GM12875 (cell line): Measurements from ENCODE around the gene AP3D1.

Experiments used
- H3K4me3 ChIP-seq: one replicate; pipeline ENCODE4 v1.5.1; 2011; ENCODE audit warnings: low read depth, low read length, control low read depth
- TF ChIP-seq, protein P1 (sequence below): IDR thresholded peaks from 2 replicates; pipeline ENCODE4 v1.5.1; 2011; ENCODE audit warnings: low read depth, mild to moderate bottlenecking, control low read depth, inconsistent platforms, low read length, moderate library complexity, borderline replicate concordance; ENCODE audit not compliant: insufficient read depth

The AP3D1 gene

DNA sequence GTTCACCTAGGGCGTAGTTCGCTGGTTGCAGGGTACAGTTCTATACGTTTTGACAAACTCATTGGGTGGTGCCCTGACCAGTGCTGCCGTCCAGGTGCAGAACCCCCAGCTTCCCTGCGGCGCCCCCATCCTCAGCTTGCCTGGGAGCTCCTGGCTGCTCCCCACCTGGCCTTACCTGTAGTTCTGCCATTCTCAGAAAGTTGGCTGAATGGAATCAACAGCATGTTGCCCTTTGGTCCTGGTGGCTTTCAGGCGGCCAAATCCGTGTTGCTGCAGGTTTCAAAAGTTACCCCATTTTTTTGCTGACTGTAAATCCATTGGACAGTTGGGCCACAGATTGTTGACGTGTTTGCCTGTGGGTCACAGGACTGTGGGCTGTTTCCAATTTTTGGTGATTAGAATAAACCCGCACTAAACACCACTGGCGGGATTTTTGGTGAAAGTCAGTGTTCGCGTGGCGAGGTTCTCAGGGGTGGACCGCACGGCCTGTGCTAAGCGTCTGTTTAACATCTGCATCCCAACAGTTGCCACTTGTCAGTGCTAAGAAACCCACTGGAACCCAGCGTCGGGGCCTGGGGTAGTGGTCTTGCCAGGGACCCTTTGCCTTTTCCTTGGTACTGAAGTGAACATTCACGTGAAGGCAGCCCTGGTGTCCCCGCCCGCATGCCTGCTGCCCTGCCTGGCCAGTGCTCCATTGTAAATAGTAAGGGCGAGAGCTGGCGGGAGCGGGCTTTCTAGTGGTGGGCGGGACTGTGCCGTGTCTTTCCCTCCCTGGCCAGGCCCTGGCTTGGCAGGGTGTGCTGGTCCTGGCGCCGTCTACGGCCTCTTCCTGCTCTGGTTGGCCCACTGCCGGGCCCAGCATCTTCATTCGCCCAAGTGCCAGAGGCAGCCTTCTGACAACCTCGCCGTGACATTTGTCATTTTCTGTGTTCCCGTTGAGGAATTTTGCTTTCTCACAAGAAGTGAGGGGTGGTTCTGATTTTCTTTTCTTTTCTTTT, 15.7 kb upstream of the AP3D1 start:
- peak overlapping the region; percentile 89 for H3K4me3 ChIP-seq
- TF ChIP-seq, protein P1, sequence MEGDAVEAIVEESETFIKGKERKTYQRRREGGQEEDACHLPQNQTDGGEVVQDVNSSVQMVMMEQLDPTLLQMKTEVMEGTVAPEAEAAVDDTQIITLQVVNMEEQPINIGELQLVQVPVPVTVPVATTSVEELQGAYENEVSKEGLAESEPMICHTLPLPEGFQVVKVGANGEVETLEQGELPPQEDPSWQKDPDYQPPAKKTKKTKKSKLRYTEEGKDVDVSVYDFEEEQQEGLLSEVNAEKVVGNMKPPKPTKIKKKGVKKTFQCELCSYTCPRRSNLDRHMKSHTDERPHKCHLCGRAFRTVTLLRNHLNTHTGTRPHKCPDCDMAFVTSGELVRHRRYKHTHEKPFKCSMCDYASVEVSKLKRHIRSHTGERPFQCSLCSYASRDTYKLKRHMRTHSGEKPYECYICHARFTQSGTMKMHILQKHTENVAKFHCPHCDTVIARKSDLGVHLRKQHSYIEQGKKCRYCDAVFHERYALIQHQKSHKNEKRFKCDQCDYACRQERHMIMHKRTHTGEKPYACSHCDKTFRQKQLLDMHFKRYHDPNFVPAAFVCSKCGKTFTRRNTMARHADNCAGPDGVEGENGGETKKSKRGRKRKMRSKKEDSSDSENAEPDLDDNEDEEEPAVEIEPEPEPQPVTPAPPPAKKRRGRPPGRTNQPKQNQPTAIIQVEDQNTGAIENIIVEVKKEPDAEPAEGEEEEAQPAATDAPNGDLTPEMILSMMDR, result no peak

DNA sequence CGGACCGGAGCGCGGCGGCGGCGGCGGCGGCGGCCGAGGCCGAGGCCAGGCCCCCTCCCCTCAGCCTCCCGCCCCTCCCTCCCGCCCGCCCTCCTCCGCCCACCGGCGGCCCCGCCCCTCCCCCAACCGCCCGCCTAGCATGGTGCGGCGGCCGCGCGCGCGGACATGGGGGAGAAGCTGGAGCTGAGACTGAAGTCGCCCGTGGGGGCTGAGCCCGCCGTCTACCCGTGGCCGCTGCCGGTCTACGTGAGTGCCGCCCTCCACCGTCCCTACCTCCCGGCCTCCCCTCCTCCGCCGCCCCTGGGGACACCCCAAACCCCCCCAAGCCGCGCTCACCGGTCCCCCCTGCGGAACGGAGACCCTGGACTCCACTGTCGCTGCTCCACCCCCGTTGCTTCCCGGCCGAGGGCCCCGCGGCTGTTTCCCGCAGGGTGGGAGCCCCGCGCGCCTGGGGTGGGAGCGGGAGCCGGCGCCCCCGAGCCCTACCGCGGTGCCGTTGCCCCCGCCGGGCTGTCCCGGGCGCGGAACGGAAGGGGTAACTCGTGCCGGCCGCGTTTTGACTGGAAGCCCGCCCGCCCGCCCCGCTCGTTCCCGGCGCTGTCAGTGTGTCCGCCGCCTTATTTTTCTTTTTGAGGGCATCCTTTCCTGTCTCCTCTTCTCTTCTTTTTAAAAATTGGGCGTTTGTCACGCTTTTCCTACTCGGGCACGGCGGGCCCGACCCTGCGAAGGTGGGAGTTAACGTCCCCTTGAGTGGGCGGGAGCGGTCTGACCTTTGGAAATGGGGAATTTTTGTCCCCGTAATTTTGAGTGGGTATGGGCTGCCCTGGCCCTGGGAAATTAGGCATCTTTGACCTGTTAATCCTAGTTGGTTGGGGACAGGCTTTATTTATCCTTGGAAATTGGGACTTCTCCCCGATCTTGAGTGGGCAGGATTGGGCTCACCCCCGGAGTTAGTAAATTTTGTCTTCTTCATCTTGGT, 12.9 kb upstream of the AP3D1 start:
- H3K4me3 ChIP-seq, result peak overlapping the region; percentile 89
- TF ChIP-seq, protein P1, result no peak

DNA sequence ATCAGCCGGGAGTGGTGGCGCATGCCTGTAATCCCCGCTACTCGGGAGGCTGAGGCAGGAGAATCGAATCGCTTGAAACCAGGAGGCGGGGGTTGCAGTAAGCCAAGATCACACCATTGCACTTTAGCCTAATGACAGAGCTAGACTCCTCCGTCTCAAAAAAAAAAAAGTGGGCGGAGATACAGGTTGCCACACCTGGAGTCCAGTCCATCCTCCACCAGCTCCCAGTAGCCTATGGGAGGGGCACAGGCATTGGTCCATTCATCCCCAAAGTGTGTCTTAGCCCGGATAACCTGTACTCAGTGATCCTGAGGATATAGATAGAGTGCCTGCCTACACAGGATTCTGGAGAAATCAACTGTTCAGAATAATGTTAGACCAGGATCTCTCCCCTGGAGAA, 9.0 kb upstream of the AP3D1 start:
- H3K4me3 ChIP-seq, result no peak overlapping the region
- TF ChIP-seq, protein P1, result no peak

DNA sequence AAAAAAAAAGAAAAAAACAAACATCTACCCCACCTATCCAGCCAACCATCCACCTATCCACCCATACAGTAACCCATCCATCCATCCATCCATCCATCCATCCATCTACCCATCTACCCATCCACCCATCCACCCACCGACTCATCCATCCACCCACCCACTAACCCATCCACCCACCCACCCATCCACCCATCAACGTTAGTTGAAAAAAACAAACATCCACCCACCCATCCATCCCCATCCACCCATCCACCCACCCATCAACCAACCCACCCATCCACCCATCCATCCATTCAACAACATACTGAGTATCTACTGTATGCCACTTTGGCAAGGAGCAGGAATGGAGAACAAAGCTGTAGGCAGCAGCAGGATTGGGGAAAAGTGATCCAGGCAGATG, 6.1 kb upstream of the AP3D1 start:
- TF ChIP-seq, protein P1, result no peak
- no peak overlapping the region for H3K4me3 ChIP-seq

GRCh38 chr19:2154587-2155075, 3.3 kb upstream of the AP3D1 start:
- TF ChIP-seq, protein P1, result no peak
- H3K4me3 ChIP-seq, result no peak overlapping the region

- TF ChIP-seq, protein P1, result no peak
- peak overlapping the region; percentile 98 for H3K4me3 ChIP-seq
Observed at GRCh38 chr19:2150794-2151338, 500 bp downstream of the AP3D1 start.
